Measurements from ENCODE around the gene DDX55. TPM values are rescaled to one million over a fixed set of nuclear protein-coding genes. Genes with fewer than 3 reads are reported as not detected.
A peak's percentile ranks its signal among the peaks of the same experiment; 100 is the strongest.

The DDX55 gene
- total and polyA plus RNA-seq, 7 donors: 4.2 to 10.5 (median 6.4) TPM

DNA sequence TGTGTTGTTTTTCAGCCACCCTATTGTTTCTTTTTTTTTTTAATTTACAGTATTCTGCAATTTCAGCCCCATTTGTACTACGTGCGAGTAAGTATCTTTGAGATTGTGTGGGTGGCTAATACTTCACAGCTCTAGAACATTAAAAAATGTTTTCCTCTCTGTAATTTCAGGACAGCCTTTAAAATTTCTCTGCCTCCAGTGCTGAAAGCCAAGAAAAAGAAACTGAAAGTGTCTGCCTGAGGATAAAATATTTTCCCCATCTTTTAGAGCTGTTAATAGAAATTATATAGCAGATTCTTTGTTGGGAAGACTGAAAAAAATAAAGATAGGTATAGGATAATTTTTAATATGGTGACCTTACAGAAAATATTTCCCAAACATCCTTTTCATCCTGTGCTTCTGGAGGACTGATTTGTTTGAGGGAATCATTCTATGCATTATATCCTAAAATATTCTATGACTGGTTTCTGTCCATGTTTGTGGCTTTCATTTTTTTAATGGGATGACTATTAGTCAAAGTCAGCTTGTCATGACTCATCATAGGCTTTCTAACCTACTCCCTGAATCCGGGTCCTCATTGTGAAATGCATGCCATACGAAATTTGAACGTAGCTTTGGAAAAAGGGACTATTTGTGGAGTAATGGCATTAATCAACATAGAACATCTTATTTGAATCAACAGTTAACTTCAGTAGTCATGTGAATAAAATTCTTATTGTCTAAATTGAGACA lies 58.3 kb downstream of the DDX55 start:
- intact Hi-C loops (cut with DNase I): no loop called here
- Histone ChIP-seq H3K36me3 (ENCODE audit: insufficient read depth in 1 of 2, low read depth in 1 of 2) (peaks cover 0 to 75% of the 10 kb centered on the region in 2 donors), H3K27me3 (ENCODE audit: insufficient read depth in 3 of 3, low read length in 2 of 3) (no peaks in the 10 kb centered on the region), H3K4me1 (peaks cover 9% of the 10 kb centered on the region), H3K9me3 (no peaks in the 10 kb centered on the region), H3K4me3 (no peak overlapping the region), H3K27ac (peak overlapping the region; percentile 58)
- DNase-seq: no peak
- WGBS, 3 donors: 81 to 85% (median 84%) methylated on average over 5 of the region's 5 CpGs
- TF ChIP-seq, protein P1, sequence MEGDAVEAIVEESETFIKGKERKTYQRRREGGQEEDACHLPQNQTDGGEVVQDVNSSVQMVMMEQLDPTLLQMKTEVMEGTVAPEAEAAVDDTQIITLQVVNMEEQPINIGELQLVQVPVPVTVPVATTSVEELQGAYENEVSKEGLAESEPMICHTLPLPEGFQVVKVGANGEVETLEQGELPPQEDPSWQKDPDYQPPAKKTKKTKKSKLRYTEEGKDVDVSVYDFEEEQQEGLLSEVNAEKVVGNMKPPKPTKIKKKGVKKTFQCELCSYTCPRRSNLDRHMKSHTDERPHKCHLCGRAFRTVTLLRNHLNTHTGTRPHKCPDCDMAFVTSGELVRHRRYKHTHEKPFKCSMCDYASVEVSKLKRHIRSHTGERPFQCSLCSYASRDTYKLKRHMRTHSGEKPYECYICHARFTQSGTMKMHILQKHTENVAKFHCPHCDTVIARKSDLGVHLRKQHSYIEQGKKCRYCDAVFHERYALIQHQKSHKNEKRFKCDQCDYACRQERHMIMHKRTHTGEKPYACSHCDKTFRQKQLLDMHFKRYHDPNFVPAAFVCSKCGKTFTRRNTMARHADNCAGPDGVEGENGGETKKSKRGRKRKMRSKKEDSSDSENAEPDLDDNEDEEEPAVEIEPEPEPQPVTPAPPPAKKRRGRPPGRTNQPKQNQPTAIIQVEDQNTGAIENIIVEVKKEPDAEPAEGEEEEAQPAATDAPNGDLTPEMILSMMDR (IDR thresholded peaks at IDR 0.05): no peak
- peak in 3 of 4 donors; percentile 49 to 68 (median 60) for ATAC-seq

DNA sequence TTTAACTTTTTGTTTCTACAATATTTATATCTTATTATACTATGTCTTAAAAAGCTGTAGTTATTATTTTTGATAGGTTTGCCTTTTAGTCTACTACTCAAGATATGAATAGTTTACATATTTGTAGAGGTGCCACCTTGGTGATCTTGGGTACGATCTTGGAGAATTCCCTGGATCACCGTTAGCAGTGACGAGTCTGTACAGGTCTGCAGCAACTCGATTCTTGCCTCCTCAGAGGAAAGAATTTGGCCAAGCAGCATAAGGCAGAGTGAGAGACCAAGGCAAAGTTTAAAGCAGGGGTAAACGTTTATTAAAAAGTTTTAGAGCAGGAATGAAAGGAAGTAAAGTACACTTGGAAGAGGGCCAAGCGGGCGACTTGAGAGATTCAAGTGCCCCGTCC lies 65.9 kb downstream of the DDX55 start:
- Histone ChIP-seq H3K4me3 (no peak overlapping the region), H3K9me3 (no peaks in the 10 kb centered on the region), H3K27me3 (ENCODE audit: insufficient read depth in 3 of 3, low read length in 2 of 3) (no peaks in the 10 kb centered on the region), H3K36me3 (ENCODE audit: insufficient read depth in 1 of 2, low read depth in 1 of 2) (peaks cover 0 to 13% of the 10 kb centered on the region in 2 donors), H3K27ac (no peak overlapping the region), H3K4me1 (no peaks in the 10 kb centered on the region)
- intact Hi-C loops (cut with DNase I): no loop called here
- TF ChIP-seq, protein P1 (IDR thresholded peaks at IDR 0.05): no peak
- DNase-seq (no peak), ATAC-seq (no peak)
- WGBS, 3 donors: 85 to 86% (median 86%) methylated on average over 8 of the region's 8 CpGs

Other genes with a start within 250 kb of the DDX55 start
- gene SBNO1, start 237.3 kb upstream of the DDX55 start, total RNA-seq: 10 to 100 TPM; 29.3 to 37.5 (median 31.2) TPM
- 10 to 100 TPM in 2 of 3 donors, 1 to 10 TPM in 1; 6.8 to 49.6 (median 15.0) TPM for gene SBNO1, start 237.3 kb upstream of the DDX55 start, polyA plus RNA-seq
- gene KMT5A, start 218.0 kb upstream of the DDX55 start, total RNA-seq: 10 to 100 TPM; 15.6 to 29.0 (median 22.0) TPM
- gene KMT5A, start 218.0 kb upstream of the DDX55 start, polyA plus RNA-seq: 10 to 100 TPM; 10.0 to 29.0 (median 17.9) TPM
- gene RILPL2, start 165.4 kb upstream of the DDX55 start, total RNA-seq: 1 to 10 TPM in 3 of 4 donors, under 1 TPM in 1; 0.69 to 1.2 (median 1.1) TPM
- gene RILPL2, start 165.4 kb upstream of the DDX55 start, polyA plus RNA-seq: 1 to 10 TPM; 1.1 to 1.6 (median 1.2) TPM
- 10 to 100 TPM; 19.8 to 35.1 (median 25.5) TPM for gene SNRNP35, start 144.0 kb upstream of the DDX55 start, total RNA-seq
- gene SNRNP35, start 144.0 kb upstream of the DDX55 start, polyA plus RNA-seq: 10 to 100 TPM; 31.7 to 44.0 (median 42.6) TPM
- gene RILPL1, start 68.4 kb upstream of the DDX55 start, total RNA-seq: 10 to 100 TPM; 43.7 to 73.7 (median 59.0) TPM
- 10 to 100 TPM; 34.8 to 64.7 (median 46.7) TPM for gene RILPL1, start 68.4 kb upstream of the DDX55 start, polyA plus RNA-seq
- 100 to 1,000 TPM; 100 to 221 (median 145) TPM for gene TMED2, start 17.5 kb upstream of the DDX55 start, total RNA-seq
- gene TMED2, start 17.5 kb upstream of the DDX55 start, polyA plus RNA-seq: 100 to 1,000 TPM; 118 to 267 (median 238) TPM
- 10 to 100 TPM; 37.3 to 42.7 (median 40.1) TPM for gene EIF2B1, start 31.6 kb downstream of the DDX55 start, total RNA-seq
- 10 to 100 TPM; 27.4 to 48.2 (median 38.4) TPM for gene EIF2B1, start 31.6 kb downstream of the DDX55 start, polyA plus RNA-seq
- gene GTF2H3, start 31.7 kb downstream of the DDX55 start, total RNA-seq: 10 to 100 TPM; 10.7 to 18.5 (median 16.9) TPM
- gene GTF2H3, start 31.7 kb downstream of the DDX55 start, polyA plus RNA-seq: 10 to 100 TPM in 2 of 3 donors, 1 to 10 TPM in 1; 5.2 to 24.2 (median 12.3) TPM
- gene TCTN2, start 69.0 kb downstream of the DDX55 start, total RNA-seq: 1 to 10 TPM; 1.4 to 2.4 (median 1.7) TPM
- 1 to 10 TPM; 1.1 to 8.1 (median 2.8) TPM for gene TCTN2, start 69.0 kb downstream of the DDX55 start, polyA plus RNA-seq
- gene ATP6V0A2, start 110.3 kb downstream of the DDX55 start, total RNA-seq: 10 to 100 TPM; 11.7 to 20.7 (median 18.8) TPM
- 10 to 100 TPM in 1 of 3 donors, 1 to 10 TPM in 2; 5.1 to 12.0 (median 8.4) TPM for gene ATP6V0A2, start 110.3 kb downstream of the DDX55 start, polyA plus RNA-seq
- under 1 TPM in 3 of 4 donors, not detected in 1; 0.04 to 0.84 (median 0.59) TPM for gene DNAH10, start 160.2 kb downstream of the DDX55 start, total RNA-seq
- gene DNAH10, start 160.2 kb downstream of the DDX55 start, polyA plus RNA-seq: under 1 TPM; 0.01 to 0.38 (median 0.10) TPM